Measurements from ENCODE around the gene SIX6. TPM values are rescaled to one million over a fixed set of nuclear protein-coding genes. Genes with fewer than 3 reads are reported as not detected.

Gene SIX6
- not detected in 2 replicates for total RNA-seq (2013; cell fraction: nucleolus; rRNA removed)
- not detected in 2 replicates for total RNA-seq (2014; rRNA removed)
- total RNA-seq (2014; rRNA removed; fragmentation: Illumina TruSeq; extraction: Trizol), result not detected in 2 replicates
- not detected in 2 replicates for total RNA-seq (2021)
- not detected for polyA plus RNA-seq (2011; ENCODE audit: low read depth)
- not detected in 2 replicates for polyA plus RNA-seq (2011; rRNA removed)
- polyA plus RNA-seq (2011; cell fraction: cytosol; rRNA removed), result not detected in 2 replicates
- not detected in 2 replicates for polyA plus RNA-seq (2011; cell fraction: nucleus; rRNA removed)
- polyA plus RNA-seq (2012), result 0.04 TPM in 1 of 2 replicates, not detected in the other
- not detected in 2 replicates for polyA plus RNA-seq (2014; fragmentation: Illumina TruSeq; extraction: Trizol)
- not detected for polyA plus RNA-seq (2014; fragmentation: Nextera tagmentation; extraction: Ambion mirVana)
- not detected in 2 replicates for polyA plus RNA-seq (2014; rRNA removed)
- polyA plus RNA-seq (2016; fragmentation: Nextera tagmentation; extraction: Ambion mirVana), result not detected
- polyA minus RNA-seq (2011; rRNA and poly(A)+ RNA removed), result not detected in 2 replicates
- polyA minus RNA-seq (2011; cell fraction: cytosol; rRNA and poly(A)+ RNA removed), result not detected in 2 replicates
- polyA minus RNA-seq (2011; cell fraction: nucleus; rRNA and poly(A)+ RNA removed), result not detected in 2 replicates
- not detected for Bru-seq, nascent RNA
- not detected for BruChase-seq, experiment 1, labeled RNA remaining after a 6-hour chase
- not detected for BruChase-seq, experiment 2, labeled RNA remaining after a 2-hour chase
- long read RNA-seq, experiment 1, result 0 reads
- long read RNA-seq, experiment 2, result 0 reads

DNA sequence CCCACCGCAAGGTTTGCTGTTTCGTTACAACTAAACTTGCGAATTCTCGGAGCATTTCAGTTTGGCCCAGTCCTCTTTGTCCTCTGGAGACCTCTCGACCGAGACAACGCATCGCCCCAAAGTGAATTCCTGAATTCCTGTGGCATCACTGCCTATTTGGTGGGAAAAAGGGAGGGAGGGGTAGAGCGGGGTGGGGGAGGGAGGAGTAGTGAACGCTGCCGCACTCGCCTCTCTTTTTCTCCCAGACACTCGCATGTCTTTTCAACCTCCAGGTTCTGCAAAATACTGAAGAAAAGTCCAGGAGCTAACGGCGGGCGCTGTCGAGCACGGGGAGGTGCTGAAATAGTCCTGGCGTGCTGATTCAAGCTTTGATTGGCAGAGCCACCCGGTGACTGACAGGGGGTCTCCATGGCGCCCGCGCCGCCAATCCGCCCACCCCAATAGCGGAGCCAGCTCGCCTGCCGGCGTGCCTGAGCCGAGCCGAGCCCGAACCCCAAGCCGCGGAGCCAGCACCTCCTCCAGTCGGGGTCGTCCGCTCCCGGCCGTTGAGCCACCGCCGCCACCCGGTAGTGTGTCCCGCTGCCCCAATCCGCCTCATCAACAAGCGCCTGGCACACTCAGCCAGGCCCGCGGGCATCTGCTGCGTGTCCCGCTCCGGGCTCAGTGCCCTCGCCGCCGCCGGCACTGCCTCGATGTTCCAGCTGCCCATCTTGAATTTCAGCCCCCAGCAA is at the start of gene SIX6:
SIX6 (plus strand) TSS at position 440 of the 731 bp plus-strand sequence; CDS start at position 693, 253 bp downstream.
- peaks cover 19 to 45% of the 10 kb centered on the region in 2 experiments for H3K27me3 ChIP-seq (replicated peaks in 1 of 2; ENCODE audit: control insufficient read depth in 2 of 2, insufficient read depth in 2 of 2, low read length in 1 of 2)
- no peak within 1 kb of the TSS for H3K4me3 ChIP-seq
- no peaks in the 10 kb centered on the region for H4K20me1 ChIP-seq (ENCODE audit: control insufficient read depth, insufficient read depth)
- TF ChIP-seq, protein P1, sequence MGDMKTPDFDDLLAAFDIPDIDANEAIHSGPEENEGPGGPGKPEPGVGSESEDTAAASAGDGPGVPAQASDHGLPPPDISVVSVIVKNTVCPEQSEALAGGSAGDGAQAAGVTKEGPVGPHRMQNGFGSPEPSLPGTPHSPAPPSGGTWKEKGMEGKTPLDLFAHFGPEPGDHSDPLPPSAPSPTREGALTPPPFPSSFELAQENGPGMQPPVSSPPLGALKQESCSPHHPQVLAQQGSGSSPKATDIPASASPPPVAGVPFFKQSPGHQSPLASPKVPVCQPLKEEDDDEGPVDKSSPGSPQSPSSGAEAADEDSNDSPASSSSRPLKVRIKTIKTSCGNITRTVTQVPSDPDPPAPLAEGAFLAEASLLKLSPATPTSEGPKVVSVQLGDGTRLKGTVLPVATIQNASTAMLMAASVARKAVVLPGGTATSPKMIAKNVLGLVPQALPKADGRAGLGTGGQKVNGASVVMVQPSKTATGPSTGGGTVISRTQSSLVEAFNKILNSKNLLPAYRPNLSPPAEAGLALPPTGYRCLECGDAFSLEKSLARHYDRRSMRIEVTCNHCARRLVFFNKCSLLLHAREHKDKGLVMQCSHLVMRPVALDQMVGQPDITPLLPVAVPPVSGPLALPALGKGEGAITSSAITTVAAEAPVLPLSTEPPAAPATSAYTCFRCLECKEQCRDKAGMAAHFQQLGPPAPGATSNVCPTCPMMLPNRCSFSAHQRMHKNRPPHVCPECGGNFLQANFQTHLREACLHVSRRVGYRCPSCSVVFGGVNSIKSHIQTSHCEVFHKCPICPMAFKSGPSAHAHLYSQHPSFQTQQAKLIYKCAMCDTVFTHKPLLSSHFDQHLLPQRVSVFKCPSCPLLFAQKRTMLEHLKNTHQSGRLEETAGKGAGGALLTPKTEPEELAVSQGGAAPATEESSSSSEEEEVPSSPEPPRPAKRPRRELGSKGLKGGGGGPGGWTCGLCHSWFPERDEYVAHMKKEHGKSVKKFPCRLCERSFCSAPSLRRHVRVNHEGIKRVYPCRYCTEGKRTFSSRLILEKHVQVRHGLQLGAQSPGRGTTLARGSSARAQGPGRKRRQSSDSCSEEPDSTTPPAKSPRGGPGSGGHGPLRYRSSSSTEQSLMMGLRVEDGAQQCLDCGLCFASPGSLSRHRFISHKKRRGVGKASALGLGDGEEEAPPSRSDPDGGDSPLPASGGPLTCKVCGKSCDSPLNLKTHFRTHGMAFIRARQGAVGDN (IDR thresholded peaks at IDR 0.05), result no peak
- TF ChIP-seq, protein P2, sequence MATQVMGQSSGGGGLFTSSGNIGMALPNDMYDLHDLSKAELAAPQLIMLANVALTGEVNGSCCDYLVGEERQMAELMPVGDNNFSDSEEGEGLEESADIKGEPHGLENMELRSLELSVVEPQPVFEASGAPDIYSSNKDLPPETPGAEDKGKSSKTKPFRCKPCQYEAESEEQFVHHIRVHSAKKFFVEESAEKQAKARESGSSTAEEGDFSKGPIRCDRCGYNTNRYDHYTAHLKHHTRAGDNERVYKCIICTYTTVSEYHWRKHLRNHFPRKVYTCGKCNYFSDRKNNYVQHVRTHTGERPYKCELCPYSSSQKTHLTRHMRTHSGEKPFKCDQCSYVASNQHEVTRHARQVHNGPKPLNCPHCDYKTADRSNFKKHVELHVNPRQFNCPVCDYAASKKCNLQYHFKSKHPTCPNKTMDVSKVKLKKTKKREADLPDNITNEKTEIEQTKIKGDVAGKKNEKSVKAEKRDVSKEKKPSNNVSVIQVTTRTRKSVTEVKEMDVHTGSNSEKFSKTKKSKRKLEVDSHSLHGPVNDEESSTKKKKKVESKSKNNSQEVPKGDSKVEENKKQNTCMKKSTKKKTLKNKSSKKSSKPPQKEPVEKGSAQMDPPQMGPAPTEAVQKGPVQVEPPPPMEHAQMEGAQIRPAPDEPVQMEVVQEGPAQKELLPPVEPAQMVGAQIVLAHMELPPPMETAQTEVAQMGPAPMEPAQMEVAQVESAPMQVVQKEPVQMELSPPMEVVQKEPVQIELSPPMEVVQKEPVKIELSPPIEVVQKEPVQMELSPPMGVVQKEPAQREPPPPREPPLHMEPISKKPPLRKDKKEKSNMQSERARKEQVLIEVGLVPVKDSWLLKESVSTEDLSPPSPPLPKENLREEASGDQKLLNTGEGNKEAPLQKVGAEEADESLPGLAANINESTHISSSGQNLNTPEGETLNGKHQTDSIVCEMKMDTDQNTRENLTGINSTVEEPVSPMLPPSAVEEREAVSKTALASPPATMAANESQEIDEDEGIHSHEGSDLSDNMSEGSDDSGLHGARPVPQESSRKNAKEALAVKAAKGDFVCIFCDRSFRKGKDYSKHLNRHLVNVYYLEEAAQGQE (IDR thresholded peaks at IDR 0.05; ENCODE audit: low read depth, low read length), result peak; percentile 61; the same call in 1 of the 2 replicates
- no peak for TF ChIP-seq SUPT20H (IDR thresholded peaks at IDR 0.05; ENCODE audit: borderline replicate concordance, control insufficient read depth, low read depth, low read length)
- TF ChIP-seq, protein P3, sequence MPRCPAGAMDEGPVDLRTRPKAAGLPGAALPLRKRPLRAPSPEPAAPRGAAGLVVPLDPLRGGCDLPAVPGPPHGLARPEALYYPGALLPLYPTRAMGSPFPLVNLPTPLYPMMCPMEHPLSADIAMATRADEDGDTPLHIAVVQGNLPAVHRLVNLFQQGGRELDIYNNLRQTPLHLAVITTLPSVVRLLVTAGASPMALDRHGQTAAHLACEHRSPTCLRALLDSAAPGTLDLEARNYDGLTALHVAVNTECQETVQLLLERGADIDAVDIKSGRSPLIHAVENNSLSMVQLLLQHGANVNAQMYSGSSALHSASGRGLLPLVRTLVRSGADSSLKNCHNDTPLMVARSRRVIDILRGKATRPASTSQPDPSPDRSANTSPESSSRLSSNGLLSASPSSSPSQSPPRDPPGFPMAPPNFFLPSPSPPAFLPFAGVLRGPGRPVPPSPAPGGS (IDR thresholded peaks at IDR 0.05; ENCODE audit: borderline replicate concordance, insufficient read depth, low read depth, low read length, poor library complexity, severe bottlenecking), result no peak
- no peak for TF ChIP-seq HCFC1 (IDR thresholded peaks at IDR 0.05; ENCODE audit: low read length)
- TF ChIP-seq, protein P4, sequence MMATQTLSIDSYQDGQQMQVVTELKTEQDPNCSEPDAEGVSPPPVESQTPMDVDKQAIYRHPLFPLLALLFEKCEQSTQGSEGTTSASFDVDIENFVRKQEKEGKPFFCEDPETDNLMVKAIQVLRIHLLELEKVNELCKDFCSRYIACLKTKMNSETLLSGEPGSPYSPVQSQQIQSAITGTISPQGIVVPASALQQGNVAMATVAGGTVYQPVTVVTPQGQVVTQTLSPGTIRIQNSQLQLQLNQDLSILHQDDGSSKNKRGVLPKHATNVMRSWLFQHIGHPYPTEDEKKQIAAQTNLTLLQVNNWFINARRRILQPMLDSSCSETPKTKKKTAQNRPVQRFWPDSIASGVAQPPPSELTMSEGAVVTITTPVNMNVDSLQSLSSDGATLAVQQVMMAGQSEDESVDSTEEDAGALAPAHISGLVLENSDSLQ (IDR thresholded peaks at IDR 0.05), result peak; percentile 53; the same call in 1 of the 2 replicates
- TF ChIP-seq ZSCAN29 (IDR thresholded peaks at IDR 0.05), result no peak
- no peak for TF ChIP-seq PML (IDR thresholded peaks at IDR 0.05; ENCODE audit: low read length)
- H3K4me1 ChIP-seq (ENCODE audit: control insufficient read depth, insufficient read depth, low read length), result no peaks in the 10 kb centered on the region
- DNase-seq (ENCODE audit: low read depth, low spot score) (no peak), FAIRE-seq (no peak), ATAC-seq (no peak)
- H3K9ac ChIP-seq (ENCODE audit: control insufficient read depth, insufficient read depth, low read length), result no peak within 1 kb of the TSS
- H3K79me2 ChIP-seq (ENCODE audit: control insufficient read depth, insufficient read depth, low read length), result no peaks in the 10 kb centered on the region
- no peaks in the 10 kb centered on the region for H3K36me3 ChIP-seq (ENCODE audit: control insufficient read depth in 2 of 2, insufficient read depth in 2 of 2, low read length in 1 of 2)
- ChIA-PET SMC1A (ENCODE audit: uncharacterized antibody, unreplicated experiment) (no interaction called here), CTCF (interaction anchor here (1.6 kb wide), 1 partner anchor 13 kb away, joined by 3 read pairs; no protein-coding TSS in a partner anchor), RAD21 (ENCODE audit: unreplicated experiment) (no interaction called here), POLR2A (no interaction called here)
- H2AFZ ChIP-seq (ENCODE audit: control insufficient read depth, low read depth, low read length), result no peak within 1 kb of the TSS
- no TSS peak for BruUV-seq (replicated peaks)
- no peak within 1 kb of the TSS for H3K27ac ChIP-seq (ENCODE audit: control insufficient read depth, insufficient read depth)
- 42% methylated on average over 51 of the region's 55 CpGs for WGBS (ENCODE audit: insufficient coverage, insufficient replicate concordance, low lambda C conversion rate, missing lambda C conversion rate)
- H3K4me2 ChIP-seq (ENCODE audit: control insufficient read depth, insufficient read depth), result no peak within 1 kb of the TSS
- intact Hi-C loops (cut with micrococcal nuclease; ENCODE audit: unreplicated experiment), result no loop called here
- H3K9me3 ChIP-seq (replicated peaks; ENCODE audit: control insufficient read depth, insufficient read depth, low read length), result no peaks in the 10 kb centered on the region; the same call in 2 of the 3 replicates
- in situ Hi-C loops (cut with MboI), result no loop called here
